A673 (cell line): ENCODE data around the gene PON3.

Experiments
- EZH2 ChIP-seq: fragments of 200-600 bp; sonication (generic); IDR thresholded peaks from 2 replicates; pipeline ENCODE4 v1.6.1; 2017; ENCODE audit warnings: borderline replicate concordance, low read depth, mild to moderate bottlenecking, mixed read lengths, antibody characterized with exemption, low read length; ENCODE audit not compliant: poor library complexity, severe bottlenecking
- TF ChIP-seq, protein P1 (sequence below): fragments of 300-800, 200-600 bp; sonication (generic); conservative IDR thresholded peaks from 2 replicates; pipeline ENCODE4 v1.5.1; 2017; ENCODE audit warnings: low read depth, mild to moderate bottlenecking, antibody characterized with exemption, low read length, moderate library complexity, mixed read lengths

GRCh38 chr7:95309951-95310350 lies 86.2 kb downstream of the PON3 start:
- TF ChIP-seq, protein P1, sequence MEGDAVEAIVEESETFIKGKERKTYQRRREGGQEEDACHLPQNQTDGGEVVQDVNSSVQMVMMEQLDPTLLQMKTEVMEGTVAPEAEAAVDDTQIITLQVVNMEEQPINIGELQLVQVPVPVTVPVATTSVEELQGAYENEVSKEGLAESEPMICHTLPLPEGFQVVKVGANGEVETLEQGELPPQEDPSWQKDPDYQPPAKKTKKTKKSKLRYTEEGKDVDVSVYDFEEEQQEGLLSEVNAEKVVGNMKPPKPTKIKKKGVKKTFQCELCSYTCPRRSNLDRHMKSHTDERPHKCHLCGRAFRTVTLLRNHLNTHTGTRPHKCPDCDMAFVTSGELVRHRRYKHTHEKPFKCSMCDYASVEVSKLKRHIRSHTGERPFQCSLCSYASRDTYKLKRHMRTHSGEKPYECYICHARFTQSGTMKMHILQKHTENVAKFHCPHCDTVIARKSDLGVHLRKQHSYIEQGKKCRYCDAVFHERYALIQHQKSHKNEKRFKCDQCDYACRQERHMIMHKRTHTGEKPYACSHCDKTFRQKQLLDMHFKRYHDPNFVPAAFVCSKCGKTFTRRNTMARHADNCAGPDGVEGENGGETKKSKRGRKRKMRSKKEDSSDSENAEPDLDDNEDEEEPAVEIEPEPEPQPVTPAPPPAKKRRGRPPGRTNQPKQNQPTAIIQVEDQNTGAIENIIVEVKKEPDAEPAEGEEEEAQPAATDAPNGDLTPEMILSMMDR = no peak
- no peak for TF ChIP-seq EZH2
